Stimulated activated CD8-positive, alpha-beta memory T cell treated with anti-CD3 and anti-CD28 coated beads, Interleukin-4, amount 100 ng/mL, for 48 hours (primary cell): ENCODE results near the gene SLC11A1.

Experiments
- DNase-seq: peaks from one replicate; pipeline ENCODE4 v3.0.0-alpha.2; 2020

The SLC11A1 gene

DNA sequence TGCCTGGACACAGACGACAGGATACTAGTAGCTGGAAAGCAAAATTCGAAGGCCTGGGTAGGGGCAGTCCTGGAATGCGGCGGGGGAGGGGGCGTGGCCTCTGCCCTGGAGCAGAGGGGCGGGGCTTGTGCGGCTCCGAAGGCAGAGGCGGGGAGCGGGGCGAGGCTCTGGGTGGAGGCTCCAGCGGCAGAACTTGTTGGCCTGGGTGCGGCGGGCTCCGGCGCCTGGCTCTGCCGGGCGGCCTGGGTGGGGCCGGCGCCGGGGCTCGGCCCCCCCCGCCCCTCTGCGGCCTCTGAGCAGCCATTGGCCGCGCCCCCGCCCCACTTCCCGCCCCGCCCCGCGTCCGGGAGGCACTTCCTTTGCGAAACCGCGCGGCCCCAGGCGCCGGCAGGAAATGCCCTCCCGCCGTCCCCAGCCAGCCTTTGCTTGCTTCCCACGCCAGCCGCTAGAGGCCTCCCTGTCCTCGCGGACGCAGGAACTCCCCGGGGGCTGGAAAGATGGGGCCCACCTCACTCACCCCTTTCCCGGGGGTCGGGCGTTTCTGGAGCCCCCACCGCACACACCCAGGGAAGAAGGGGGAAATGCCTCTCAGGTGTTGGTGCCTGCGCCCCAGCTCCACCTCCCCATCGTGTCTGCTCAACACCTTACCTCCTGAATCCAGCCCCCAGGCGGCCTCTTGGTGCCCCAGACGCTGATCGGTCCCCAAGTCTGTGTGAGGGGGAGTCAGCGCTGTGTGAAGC is 24.3 kb downstream of the SLC11A1 start:
- peak; percentile 97 for DNase-seq

DNA sequence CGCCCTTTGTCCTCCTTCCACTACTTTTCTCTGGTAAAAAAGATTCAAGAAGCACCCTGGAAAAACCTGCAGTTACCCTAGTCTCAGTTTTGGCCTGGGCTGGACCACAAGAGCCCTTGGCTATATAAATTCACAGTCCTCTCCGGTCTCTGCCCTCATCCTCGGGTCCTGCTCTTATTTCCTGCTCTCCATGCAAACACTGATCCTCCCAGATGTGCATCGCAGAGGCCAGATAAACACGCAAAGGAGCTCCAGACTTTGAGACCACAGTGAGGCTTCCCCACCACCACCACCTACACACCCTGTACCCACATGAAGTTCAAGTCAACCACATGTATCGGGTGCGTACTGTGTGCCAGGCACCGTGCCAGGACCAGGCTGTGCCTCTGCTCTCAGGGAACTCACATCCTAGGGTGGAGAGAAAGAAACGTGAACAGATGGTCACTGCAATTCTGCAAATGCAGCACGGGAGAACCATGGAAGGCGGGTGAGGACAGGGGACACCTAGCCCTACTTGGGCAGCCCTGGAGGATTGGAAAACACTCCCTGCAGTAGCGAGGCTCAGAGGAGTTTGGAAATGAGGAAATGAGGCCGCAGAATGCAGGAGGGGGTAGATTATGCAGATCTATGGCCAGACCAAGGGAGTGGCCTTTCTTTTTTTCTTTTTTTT is 25.0 kb downstream of the SLC11A1 start:
- peak; percentile 77 for DNase-seq

DNA sequence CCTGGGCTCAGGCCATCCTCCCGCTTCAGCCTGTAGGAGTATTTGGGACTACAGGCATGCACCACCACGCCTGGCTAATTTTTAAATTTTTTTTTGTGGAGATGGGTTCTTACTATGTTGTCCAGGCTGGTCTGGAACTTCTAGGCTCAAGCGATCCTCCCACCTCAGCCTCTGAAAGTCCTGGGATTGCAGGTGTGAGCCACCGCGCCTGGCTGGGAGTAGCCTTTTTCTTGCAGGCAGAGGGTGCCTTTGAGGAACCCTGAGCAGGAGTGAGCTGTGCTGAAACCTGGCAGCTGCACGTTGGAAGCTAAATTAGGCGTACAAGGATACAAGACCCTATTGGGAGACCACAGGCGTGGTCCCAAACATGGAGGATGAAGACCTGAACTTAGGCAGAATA is 25.6 kb downstream of the SLC11A1 start:
- DNase-seq = no peak

DNA sequence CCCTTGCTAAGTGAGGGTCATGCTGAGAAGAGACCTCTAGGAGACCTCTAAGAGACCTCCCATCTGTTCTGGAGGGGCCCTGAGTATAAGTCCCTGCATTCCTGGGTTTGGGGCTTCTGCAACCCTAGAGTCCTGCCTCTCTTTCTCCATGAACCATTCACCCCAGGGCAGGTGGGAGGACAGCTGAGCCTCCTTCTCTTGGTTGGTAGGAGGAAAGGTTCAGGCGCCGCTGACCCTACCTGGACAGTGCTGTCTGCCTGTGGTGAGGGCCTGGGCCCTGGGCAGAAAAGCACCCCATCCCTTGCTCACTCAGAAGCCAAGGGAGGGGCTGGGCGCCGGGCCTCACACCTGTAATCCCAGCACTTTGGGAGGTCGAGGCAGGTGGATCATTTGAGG is 36.2 kb downstream of the SLC11A1 start:
- no peak for DNase-seq

DNA sequence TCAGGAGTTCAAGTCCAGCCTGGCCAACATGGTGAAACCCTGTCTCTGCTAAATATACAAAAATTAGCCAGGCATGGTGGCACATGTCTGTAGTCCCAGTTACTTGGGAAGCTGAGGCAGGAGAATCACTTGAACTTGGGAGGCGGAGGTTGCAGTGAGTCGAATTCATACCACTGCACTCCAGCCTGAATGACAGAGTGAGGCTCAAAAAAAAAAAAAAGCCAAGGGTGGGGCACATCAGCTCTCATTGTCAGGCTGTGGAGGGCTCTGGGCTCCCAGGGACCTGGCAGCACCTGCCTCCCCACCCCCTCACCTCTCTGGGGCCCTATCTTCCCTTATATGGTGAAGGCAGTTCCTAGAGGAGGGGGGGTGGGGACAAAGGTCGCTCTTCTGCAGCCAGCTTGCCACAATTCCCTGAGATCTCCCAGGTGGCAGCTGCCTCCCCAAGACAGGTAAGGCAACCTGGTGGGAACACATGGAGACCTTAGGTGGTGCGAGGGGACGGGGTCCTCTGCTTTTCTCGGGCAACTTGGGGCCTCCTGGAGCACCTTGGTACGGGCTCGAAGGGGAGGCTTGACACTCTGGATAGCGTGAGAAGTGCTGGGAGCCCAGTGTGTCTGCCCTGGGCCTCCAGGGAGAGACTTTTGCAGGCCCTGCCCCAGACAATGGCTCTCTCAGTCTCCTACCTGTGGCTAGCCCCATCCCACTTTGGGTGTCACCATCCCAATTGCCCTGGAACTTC is 36.8 kb downstream of the SLC11A1 start, which contains the start of gene VIL1:
VIL1 (plus strand) TSS at position 407 of the 742 bp plus-strand sequence. CDS start 4,656 bp downstream, outside the sequence.
- no peak for DNase-seq

DNA sequence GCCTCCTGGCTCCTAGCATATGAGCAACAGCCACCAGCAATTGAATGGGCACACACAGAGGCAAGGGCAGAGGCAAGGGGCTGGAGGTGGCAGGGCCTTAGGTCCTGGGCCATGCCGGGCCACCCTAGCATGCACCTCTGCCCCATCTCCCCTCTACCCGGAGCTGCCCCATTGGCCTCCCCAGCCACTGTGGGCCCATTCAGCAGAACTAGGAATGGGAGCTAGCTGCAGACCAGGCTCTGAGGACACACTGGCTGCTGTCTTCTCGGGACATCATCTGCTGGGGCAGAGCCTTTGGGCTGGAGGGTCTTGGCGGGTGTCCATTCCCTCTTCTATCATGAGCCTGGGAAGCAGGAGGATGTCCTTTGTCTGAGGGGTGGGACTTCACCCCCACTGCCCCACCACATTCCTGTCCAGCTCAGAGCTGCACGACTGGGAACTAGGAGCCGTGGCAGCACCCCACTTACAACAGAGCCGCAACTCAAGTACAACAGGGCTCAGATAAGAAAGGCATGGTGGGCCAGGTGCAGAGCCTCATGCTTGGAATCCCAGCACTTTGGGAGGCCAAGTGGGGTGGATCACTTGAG is 37.6 kb downstream of the SLC11A1 start:
- DNase-seq = no peak

DNA sequence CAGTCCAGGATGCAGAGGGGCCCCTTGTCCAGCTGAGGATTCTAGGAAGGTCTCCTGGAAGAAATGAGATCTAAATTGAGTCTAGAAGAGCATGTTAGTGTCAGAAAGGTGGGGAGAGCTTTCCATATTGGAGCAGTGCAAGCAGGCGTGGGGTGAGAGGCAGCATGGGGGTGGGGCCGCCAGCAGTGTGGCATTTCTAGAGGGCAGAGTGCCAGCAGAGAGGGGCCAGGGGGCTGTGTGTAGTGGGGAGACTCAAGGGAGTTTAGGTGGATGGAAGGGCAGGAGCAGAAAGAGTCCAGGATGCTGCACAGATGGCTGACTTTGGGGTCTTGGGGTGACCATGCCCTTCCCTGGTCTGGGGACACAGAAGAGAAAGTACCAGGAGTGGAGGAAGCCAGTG is 39.0 kb downstream of the SLC11A1 start:
- DNase-seq = no peak

DNA sequence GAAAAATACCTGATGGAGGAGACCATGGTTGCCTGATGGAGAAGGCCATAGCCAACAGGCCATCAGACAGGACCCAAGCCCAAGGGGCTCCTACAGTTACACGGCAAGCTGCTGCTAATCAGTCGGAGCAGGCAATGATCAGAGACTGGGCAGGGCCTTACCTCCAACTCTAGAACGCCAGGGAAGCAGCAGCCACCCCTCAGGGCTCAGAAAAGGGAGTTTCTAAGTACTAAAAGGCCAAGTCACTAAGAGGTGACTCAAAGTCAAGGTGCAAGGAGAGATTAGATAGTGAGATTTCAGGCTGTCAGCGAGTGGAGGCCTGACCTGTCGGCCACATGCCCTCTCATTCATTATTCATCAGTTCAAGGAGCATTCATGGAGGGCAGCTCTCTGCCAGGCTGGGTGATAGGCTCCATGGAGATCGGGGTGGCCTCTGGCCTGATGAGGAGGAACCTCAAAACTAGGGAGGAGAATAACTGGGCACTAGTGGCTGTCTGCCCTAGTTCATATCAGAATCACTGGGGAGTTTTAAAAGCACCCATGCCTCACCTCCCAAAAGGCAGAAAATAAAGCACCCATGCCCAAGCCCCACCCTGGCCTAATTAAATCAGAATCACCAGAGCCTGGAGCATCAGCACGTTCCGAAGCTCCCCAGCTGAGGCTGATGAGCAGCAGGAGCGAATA is 40.5 kb downstream of the SLC11A1 start:
- DNase-seq = no peak

DNA sequence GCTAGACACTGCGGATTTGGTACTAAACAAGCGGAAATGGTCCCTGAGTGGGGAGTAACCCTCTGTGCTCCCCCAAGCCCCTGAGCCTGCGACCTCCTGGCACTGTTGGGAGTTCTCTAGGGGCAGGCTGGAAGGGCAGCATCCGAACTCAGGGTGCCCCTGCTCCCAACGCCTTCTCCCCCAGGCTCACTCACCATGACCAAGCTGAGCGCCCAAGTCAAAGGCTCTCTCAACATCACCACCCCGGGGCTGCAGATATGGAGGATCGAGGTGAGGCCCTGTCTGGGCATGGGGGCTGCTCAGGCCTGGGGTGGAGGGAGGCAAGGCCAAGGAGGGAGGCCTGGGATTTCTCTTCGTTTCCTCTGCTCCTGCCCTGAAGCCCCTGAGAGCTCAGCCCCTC is 41.5 kb downstream of the SLC11A1 start:
- DNase-seq = no peak

DNA sequence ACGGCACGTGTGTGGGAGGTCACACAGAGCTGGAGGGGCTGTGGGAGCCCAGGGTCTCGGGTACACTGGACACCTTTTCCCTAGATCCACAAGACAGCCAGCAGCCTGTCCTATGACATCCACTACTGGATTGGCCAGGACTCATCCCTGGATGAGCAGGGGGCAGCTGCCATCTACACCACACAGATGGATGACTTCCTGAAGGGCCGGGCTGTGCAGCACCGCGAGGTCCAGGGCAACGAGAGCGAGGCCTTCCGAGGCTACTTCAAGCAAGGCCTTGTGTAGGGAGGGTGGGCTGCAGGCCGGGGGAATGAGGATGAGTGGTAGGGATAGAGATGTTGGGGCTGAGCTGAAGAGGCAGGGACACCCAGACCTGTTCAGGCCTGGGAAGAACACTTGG is 43.5 kb downstream of the SLC11A1 start:
- no peak for DNase-seq

DNA sequence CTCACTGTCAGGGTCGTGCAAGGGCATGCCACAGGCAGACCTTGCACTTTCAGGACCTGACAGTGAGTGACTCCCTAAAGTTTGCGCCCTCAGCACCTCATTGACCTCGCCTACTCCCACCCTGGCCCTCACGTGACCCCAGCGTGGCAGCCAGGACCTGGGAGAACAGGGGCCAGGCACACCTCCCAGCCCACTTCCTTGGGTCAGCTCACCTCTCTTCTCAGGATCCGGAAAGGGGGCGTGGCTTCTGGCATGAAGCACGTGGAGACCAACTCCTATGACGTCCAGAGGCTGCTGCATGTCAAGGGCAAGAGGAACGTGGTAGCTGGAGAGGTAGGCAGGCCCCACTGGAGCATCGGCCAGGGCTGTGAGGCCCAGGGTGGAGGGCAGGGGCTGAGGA is 45.7 kb downstream of the SLC11A1 start:
- no peak for DNase-seq

DNA sequence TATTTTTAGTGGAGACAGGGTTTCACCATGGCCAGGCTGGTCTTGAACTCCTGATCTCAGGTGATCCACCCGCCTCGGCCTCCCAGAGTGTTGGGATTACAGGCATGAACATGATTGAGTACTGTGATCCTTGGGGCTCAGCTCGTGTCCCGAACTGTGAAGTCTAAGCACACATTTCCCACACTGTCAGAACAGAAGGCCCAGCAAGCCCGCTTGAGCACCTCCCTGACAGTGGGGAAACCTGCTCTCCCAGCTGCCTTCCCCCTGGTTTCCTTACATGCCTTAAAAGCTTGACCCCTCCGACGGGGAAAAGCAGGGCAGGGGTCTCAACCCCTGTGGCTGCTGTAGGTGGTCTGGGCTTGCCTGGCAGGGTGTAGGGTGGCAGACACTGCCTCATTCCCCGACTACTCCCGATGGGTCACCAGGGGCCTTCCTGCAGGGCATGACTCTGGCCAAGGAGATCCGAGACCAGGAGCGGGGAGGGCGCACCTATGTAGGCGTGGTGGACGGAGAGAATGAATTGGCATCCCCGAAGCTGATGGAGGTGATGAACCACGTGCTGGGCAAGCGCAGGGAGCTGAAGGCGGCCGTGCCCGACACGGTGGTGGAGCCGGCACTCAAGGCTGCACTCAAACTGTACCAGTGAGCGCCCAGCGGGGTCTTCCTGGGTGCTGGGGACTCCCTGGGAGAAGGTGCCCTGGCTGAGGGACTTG is 46.9 kb downstream of the SLC11A1 start:
- no peak for DNase-seq

DNA sequence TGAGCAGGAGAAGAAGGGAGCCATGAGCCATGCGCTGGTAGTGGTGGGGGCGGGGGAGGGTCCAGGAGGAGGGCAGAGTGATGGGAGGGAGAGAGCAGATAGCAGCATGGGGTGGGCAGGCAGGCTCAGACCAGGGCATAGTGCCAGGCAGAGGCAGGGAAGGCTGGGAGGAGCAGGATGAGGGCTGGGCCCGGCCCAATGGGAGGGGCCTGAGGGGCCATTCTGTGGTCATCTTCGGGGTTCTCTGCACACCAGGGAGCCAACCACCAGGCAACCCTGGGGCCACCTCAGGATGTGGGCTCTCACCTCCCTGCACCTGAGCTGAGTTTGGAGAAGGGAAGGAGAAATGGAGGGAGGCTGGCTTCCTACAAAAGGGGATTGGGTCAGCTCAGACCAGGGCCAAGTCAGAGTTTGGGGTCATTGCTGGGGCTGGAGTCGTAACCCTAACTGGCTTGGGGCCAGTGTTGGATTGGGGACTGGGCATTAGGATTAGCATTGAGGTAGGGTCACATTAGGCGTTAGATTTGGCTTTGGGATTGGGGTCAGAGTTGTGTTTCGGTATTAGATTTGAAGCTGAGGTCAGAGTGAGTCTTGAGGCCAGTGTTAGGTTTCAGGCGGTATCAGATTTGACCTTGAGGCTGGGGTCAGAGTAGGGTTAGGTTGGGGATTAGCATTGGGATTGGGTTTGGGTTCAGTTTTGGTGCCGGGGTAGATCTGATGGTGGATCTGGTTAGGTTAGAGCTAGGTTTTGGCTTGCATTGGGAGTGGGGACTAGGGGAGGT is 48.0 kb downstream of the SLC11A1 start:
- DNase-seq = no peak

DNA sequence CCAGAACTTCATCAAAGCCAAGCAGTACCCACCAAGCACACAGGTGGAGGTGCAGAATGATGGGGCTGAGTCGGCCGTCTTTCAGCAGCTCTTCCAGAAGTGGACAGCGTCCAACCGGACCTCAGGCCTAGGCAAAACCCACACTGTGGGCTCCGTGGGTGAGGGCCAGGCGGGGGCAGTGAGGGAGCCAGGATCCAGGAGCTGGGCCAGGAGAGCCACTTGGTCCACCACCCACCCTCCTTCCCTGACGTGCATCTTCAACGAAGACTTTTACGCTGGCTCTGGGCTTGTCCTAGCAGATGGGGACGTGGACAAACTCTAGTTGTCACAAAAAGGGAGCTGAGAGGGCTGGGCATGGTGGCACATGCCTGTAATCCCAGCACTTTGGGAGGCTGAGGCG is 48.6 kb downstream of the SLC11A1 start:
- DNase-seq = no peak

DNA sequence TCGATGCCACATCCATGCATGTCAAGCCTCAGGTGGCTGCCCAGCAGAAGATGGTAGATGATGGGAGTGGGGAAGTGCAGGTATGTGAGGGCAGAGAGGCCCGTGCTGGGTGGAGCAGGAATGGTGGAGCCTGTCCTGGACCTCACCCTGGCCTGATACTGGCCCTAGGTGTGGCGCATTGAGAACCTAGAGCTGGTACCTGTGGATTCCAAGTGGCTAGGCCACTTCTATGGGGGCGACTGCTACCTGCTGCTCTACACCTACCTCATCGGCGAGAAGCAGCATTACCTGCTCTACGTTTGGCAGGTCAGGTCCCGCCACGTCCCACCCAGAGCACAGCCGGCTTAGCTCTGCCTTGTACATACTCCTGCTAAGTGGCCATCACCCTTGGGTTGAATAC is 49.8 kb downstream of the SLC11A1 start:
- DNase-seq = no peak

DNA sequence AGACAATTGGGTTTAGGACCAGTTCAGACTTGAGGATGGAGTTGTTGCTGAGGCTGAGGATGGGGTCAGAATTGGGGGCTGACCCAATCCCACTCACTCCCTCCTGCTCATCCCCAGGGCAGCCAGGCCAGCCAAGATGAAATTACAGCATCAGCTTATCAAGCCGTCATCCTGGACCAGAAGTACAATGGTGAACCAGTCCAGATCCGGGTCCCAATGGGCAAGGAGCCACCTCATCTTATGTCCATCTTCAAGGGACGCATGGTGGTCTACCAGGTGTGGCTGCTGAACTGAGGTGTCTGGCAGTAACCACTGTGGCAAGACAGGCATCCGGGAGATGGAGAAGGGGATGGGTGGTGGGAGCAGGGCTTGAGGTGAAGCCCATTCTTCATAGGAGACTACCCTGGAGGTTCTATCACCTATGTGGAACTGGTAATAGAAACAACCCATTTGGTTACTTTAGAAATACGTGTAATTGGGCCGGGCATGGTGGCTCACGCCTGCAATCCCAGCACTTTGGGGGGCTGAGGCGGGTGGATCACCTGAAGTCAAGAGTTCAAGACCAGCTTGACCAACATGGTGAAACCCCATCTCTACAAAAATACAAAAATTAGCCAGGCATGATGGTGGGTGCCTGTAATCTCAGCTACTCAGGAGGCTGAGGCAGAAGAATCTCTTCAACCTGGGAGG is 50.7 kb downstream of the SLC11A1 start:
- no peak for DNase-seq

DNA sequence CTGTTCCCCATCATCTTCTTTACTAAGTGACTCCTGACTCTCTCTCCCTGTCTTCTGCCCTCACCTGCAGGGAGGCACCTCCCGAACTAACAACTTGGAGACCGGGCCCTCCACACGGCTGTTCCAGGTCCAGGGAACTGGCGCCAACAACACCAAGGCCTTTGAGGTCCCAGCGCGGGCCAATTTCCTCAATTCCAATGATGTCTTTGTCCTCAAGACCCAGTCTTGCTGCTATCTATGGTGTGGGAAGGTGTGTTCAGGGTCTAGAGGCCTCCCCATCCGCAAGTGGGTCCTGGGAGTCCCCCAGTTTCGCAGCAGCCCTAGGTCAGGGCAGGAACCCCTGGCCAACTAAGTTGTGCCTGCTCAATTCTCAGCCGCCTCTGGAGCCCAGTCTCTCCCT is 52.4 kb downstream of the SLC11A1 start:
- no peak for DNase-seq

DNA sequence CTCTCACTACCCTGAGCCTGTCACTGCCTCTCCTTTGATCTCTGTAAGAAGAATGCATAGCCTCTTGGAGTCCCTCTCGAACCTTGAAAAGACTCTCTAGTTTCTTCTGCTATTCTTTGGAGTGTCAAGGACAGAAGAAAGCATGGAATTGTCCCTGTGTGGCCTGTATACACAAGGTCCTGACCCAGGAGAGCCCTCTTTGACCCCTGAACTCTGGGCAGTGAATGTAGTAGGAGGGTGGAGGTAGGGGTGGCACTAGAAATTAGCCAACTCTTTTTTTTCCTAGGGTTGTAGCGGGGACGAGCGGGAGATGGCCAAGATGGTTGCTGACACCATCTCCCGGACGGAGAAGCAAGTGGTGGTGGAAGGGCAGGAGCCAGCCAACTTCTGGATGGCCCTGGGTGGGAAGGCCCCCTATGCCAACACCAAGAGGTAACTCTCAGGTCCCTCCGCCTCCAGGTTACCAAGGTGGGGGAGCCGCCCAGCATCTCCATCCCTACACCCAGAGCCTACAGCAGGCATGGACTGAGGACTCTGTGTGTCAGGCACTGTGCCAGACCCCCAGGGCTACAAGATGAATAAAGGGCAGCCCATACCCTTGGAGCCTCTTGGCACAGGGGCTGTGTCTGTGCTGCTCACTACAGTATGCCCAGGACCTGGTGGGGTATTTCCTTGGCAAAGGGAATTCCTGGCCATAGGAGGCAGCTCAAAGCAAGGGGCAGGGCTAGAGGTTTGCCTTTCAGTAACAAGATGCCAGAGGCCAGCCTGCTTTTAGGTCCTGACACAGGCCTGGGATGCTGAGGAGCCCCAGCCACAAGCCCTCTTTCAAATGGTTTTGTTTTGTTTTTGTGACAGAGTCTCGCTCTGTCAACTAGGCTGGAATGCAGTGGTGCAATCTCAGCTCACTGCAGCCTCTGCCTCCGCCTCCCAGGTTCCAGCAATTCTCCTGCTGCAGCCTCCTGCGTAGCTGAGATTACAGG is 53.2 kb downstream of the SLC11A1 start:
- DNase-seq = no peak

DNA sequence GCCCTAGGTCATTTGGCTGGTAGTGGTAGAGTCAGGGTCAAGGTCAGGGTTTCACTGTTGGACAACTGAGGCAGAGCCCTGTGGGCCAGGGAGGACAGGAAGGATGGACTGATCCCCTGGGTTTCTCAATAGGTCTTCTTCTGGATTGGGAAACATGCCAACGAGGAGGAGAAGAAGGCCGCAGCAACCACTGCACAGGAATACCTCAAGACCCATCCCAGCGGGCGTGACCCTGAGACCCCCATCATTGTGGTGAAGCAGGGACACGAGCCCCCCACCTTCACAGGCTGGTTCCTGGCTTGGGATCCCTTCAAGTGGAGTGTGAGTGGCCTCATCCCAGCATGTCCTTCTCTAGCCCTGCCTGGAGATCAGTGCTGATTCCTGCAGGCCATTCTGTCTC is 54.9 kb downstream of the SLC11A1 start:
- DNase-seq = no peak

DNA sequence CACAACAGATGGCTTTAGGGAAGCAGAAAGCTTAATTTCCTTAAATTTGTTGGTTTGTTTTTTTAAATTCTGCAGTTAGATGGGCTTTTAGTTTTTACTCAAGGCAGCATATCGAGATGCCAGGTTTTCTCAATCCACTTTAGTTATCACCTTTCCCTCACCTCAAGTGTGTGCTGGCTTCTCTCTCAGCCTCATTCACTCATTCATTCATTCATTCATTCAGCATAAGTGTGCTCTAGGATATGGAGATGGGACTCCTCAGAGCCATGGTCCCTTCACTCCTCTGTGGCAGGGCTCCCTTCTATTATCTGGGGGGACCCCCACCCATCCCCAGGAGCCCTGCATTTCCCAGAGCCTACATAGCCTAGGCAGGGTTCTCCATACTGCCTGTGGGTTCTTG is 55.9 kb downstream of the SLC11A1 start:
- DNase-seq = no peak
